NCI-H510A treated with DMSO at 0.1 percent for 48 hours (cell line): ENCODE data around the gene GDPD4.
A peak's percentile ranks its signal among the peaks of the same experiment; 100 is the strongest.

ENCODE experiments used
- DNase-seq: peaks from one replicate; lab custom pipeline; 2025; lab: John Stamatoyannopoulos, UW

The GDPD4 gene

GRCh38 chr11:77190331-77191075, 111.0 kb downstream of the GDPD4 start:
- no peak for DNase-seq

GRCh38 chr11:77189588-77190210, 111.8 kb downstream of the GDPD4 start:
- no peak for DNase-seq

GRCh38 chr11:77188633-77189491, 112.6 kb downstream of the GDPD4 start:
- peak; percentile 84 for DNase-seq

GRCh38 chr11:77187776-77188632, 113.5 kb downstream of the GDPD4 start:
- DNase-seq, result peak; percentile 69

GRCh38 chr11:77187111-77187750, 114.3 kb downstream of the GDPD4 start:
- no peak for DNase-seq

GRCh38 chr11:77186302-77186701, 115.2 kb downstream of the GDPD4 start:
- DNase-seq, result no peak

GRCh38 chr11:77184136-77184860, 117.2 kb downstream of the GDPD4 start:
- DNase-seq, result no peak

GRCh38 chr11:77183431-77183984, 118.0 kb downstream of the GDPD4 start:
- DNase-seq, result no peak

GRCh38 chr11:77182542-77183430, 118.7 kb downstream of the GDPD4 start:
- DNase-seq, result no peak

- DNase-seq, result no peak
Observed at GRCh38 chr11:77181799-77182541, 119.5 kb downstream of the GDPD4 start.

GRCh38 chr11:77181226-77181625, 120.3 kb downstream of the GDPD4 start:
- no peak for DNase-seq

- DNase-seq, result no peak
Observed at GRCh38 chr11:77180346-77180745, 121.1 kb downstream of the GDPD4 start.

GRCh38 chr11:77179681-77180080, 121.8 kb downstream of the GDPD4 start:
- DNase-seq, result no peak

- no peak for DNase-seq
Observed at GRCh38 chr11:77179048-77179447, 122.4 kb downstream of the GDPD4 start.

- DNase-seq, result no peak
Observed at GRCh38 chr11:77178150-77178549, 123.3 kb downstream of the GDPD4 start.

- no peak for DNase-seq
Observed at GRCh38 chr11:77176996-77177395, 124.5 kb downstream of the GDPD4 start.

GRCh38 chr11:77175869-77176539, 125.5 kb downstream of the GDPD4 start:
- no peak for DNase-seq
